GM12878 (cell line): ENCODE data around the gene ASAP3. TPM values are rescaled to one million over a fixed set of nuclear protein-coding genes. Genes with fewer than 3 reads are reported as not detected.

ENCODE experiments used
- ATAC-seq: fragments of 200-7000 bp; cut with Tn5 transposase; 3 replicates; pipeline ENCODE4 v1.9.1; 2020; ENCODE audit warnings: mild to moderate bottlenecking, moderate library complexity
- BruUV-seq: library from RNA; stranded (reverse); fragments of 400-500 nt; replicated peaks from 2 replicates; lab custom pipeline; 2021; lab: Mats Ljungman, UMichigan
- CTCF ChIA-PET: fragments of 300-600 bp; sonication (Branson Sonifier 250); formaldehyde crosslinking; extraction: SDS; loops from one replicate; lab custom pipeline; 2021; ENCODE audit warnings: inconsistent platforms; lab: Yijun Ruan, JAX
- POLR2A ChIA-PET: fragments of 350-600 bp; formaldehyde crosslinking; extraction: SDS; loops from one replicate; lab custom pipeline; 2021; ENCODE audit warnings: inconsistent platforms; lab: Charles Lee
- RAD21 ChIA-PET: fragments of 300-600 bp; sonication (Branson Sonifier 250); formaldehyde crosslinking; loops from one replicate; lab custom pipeline; 2023; ENCODE audit warnings: antibody characterized with exemption; ENCODE audit not compliant: unreplicated experiment; lab: Charles Lee
- SMC1A ChIA-PET: fragments of 300-600 bp; sonication (Branson Sonifier 250); formaldehyde crosslinking; loops from one replicate; lab custom pipeline; 2023; ENCODE audit not compliant: unreplicated experiment, uncharacterized antibody; lab: Charles Lee
- DNase-seq: peaks from one replicate; pipeline ENCODE4 v3.0.0-alpha.2; 2011; ENCODE audit warnings: low read depth, low spot score
- FAIRE-seq: peaks from 3 replicates; lab custom pipeline; 2011; peaks lifted over from hg19 to GRCh38; lab: Jason Lieb, UNC
- H2AFZ ChIP-seq: 2 replicates; pipeline ENCODE4 v1.6.0; 2011; ENCODE audit warnings: low read depth, low read length, control low read depth; ENCODE audit not compliant: control insufficient read depth
- H3K27ac ChIP-seq: 2 replicates; pipeline ENCODE4 v1.5.1; 2011; ENCODE audit warnings: control low read depth; ENCODE audit not compliant: control insufficient read depth, insufficient read depth
- H3K27me3 ChIP-seq, 2 experiments: replicated peaks in 1 of 2; 2 replicates each; pipeline versions ENCODE4 v1.6.0 to v1.6.1; 2011; ENCODE audit warnings: low read length in 1 of 2; ENCODE audit not compliant: control insufficient read depth in 2 of 2, insufficient read depth in 2 of 2
- H3K36me3 ChIP-seq, 2 experiments: 2 replicates each; pipeline ENCODE4 v1.5.1; 2011; ENCODE audit warnings: low read length in 1 of 2; ENCODE audit not compliant: control insufficient read depth in 2 of 2, insufficient read depth in 2 of 2
- H3K4me1 ChIP-seq: 2 replicates; pipeline ENCODE4 v1.6.1; 2011; ENCODE audit warnings: mild to moderate bottlenecking, low read length, moderate library complexity, mixed read lengths; ENCODE audit not compliant: control insufficient read depth, insufficient read depth
- H3K4me2 ChIP-seq: 2 replicates; pipeline ENCODE4 v1.6.0; 2011; ENCODE audit warnings: control low read depth; ENCODE audit not compliant: control insufficient read depth, insufficient read depth
- H3K4me3 ChIP-seq: fragments of 200-600 bp; sonication (generic); 2 replicates; pipeline ENCODE4 v1.5.1; 2016
- H3K79me2 ChIP-seq: 2 replicates; pipeline ENCODE4 v1.6.0; 2011; ENCODE audit warnings: low read length; ENCODE audit not compliant: control insufficient read depth, insufficient read depth
- H3K9ac ChIP-seq: 2 replicates; pipeline ENCODE4 v1.8.0; 2011; ENCODE audit warnings: low read length, control low read depth, mixed read lengths; ENCODE audit not compliant: control insufficient read depth, insufficient read depth
- H3K9me3 ChIP-seq: replicated peaks from 3 replicates; pipeline ENCODE4 v1.5.1; 2011; ENCODE audit warnings: mild to moderate bottlenecking, low read length; ENCODE audit not compliant: control insufficient read depth, insufficient read depth
- H4K20me1 ChIP-seq: 2 replicates; pipeline ENCODE4 v1.6.0; 2011; ENCODE audit not compliant: control insufficient read depth, insufficient read depth
- BCLAF1 ChIP-seq: fragments of 450-650 bp; IDR thresholded peaks from 2 replicates; pipeline ENCODE4 v1.6.1; 2017; ENCODE audit warnings: antibody characterized with exemption, mild to moderate bottlenecking, moderate library complexity
- CHD1 ChIP-seq: IDR thresholded peaks from 2 replicates; pipeline ENCODE4 v1.6.1; 2012; ENCODE audit warnings: low read depth, low read length, improper control_type of control experiment
- IRF3 ChIP-seq: fragments of 450-650 bp; IDR thresholded peaks from 2 replicates; pipeline ENCODE4 v1.6.1; 2014; ENCODE audit warnings: mild to moderate bottlenecking
- JUNB ChIP-seq: IDR thresholded peaks from 2 replicates; pipeline ENCODE4 v1.6.1; 2016; ENCODE audit warnings: antibody characterized with exemption, mild to moderate bottlenecking
- JUND ChIP-seq: IDR thresholded peaks from 2 replicates; pipeline ENCODE4 v1.6.1; 2012; ENCODE audit warnings: low read depth, mild to moderate bottlenecking, low read length, improper control_type of control experiment, moderate library complexity
- KDM1A ChIP-seq: fragments of 200-600 bp; sonication (generic); IDR thresholded peaks from 2 replicates; pipeline ENCODE4 v1.6.1; 2016; ENCODE audit warnings: borderline replicate concordance
- NRF1 ChIP-seq: conservative IDR thresholded peaks from 2 replicates; pipeline ENCODE4 v1.6.1; 2011; ENCODE audit warnings: mild to moderate bottlenecking, low read depth, low read length, improper control_type of control experiment
- POLR2AphosphoS2 ChIP-seq: IDR thresholded peaks from 2 replicates; pipeline ENCODE4 v1.6.1; 2011; ENCODE audit warnings: low read depth, mild to moderate bottlenecking, low read length, improper control_type of control experiment, moderate library complexity
- POU2F2 ChIP-seq: IDR thresholded peaks from 3 replicates; pipeline ENCODE4 v1.6.1; 2011; ENCODE audit warnings: low read depth, mild to moderate bottlenecking, low read length, borderline replicate concordance
- SMAD5 ChIP-seq: IDR thresholded peaks from 2 replicates; pipeline ENCODE4 v1.6.1; 2016; ENCODE audit warnings: antibody characterized with exemption, low read depth
- SMC3 ChIP-seq: IDR thresholded peaks from 2 replicates; pipeline ENCODE4 v1.6.1; 2011; ENCODE audit warnings: low read length, improper control_type of control experiment, borderline replicate concordance
- SRF ChIP-seq, 2 experiments: IDR thresholded peaks; 2 replicates each; pipeline ENCODE4 v1.6.1; 2011; ENCODE audit warnings: low read depth in 2 of 2, low read length in 2 of 2, mild to moderate bottlenecking in 1 of 2, moderate library complexity in 1 of 2
- SUPT20H ChIP-seq: IDR thresholded peaks from 2 replicates; pipeline ENCODE4 v1.6.1; 2011; ENCODE audit warnings: low read depth, mild to moderate bottlenecking, low read length, moderate library complexity, borderline replicate concordance; ENCODE audit not compliant: control insufficient read depth
- whole genome bisulfite sequencing: methylation state at CpG from one replicate; pipeline ENCODE4 v1.1.6; 2016; ENCODE audit warnings: low lambda C conversion rate; ENCODE audit not compliant: insufficient replicate concordance, insufficient coverage; ENCODE audit errors: missing lambda C conversion rate; 5-methylcytosine and 5-hydroxymethylcytosine counted together
- in situ Hi-C: fragments of 300-500 bp; cut with MboI; formaldehyde crosslinking; loops from 9 replicates; pipeline ENCODE4 v1.14.3; 2018; ENCODE audit warnings: mixed read lengths
- intact Hi-C: fragments of 100-400 bp; cut with micrococcal nuclease; formaldehyde crosslinking; loops from one replicate; pipeline ENCODE4 v1.14.2; 2022; ENCODE audit not compliant: unreplicated experiment
- polyA plus RNA-seq, 11 experiments: library from polyadenylated mRNA; depleted of rRNA in 4 of 11; unstranded in 6 of 11; stranded (reverse) in 5 of 11; fragments of >200 nt; fragmentation: Nextera tagmentation in 4 of 11; fragmentation: Illumina TruSeq in 1 of 11; extraction: Ambion mirVana in 4 of 11; extraction: Trizol in 1 of 11; gene quantifications; 1 replicate in 1 of 11; 2 replicates in 10 of 11; pipeline versions ENCODE4 v1.2.1 to v1.2.3, GENCODE V29; 2011 to 2016; ENCODE audit warnings: inconsistent platforms in 2 of 11, missing spikeins in 2 of 11, low read depth in 1 of 11
- total RNA-seq, 4 experiments: library from RNA; depleted of rRNA in 3 of 4; stranded (reverse); fragments of >200 nt in 3 of 4; fragmentation: Illumina TruSeq in 1 of 4; extraction: Trizol in 1 of 4; gene quantifications; 2 replicates each; pipeline versions ENCODE4 v1.2.1 to v1.2.3, GENCODE V29; 2013 to 2021

The ASAP3 gene
- total and polyA plus RNA-seq, 10 of the 15 experiments (the other 5 are each of a cell fraction or from before 2014, with no cell fraction given), result 0.04 to 0.92 (median 0.34) TPM; not detected in 1

- ChIA-PET RAD21 (no interaction called here), POLR2A (no interaction called here), CTCF (no interaction called here), SMC1A (no interaction called here)
- Histone ChIP-seq H3K4me3 (no peak overlapping the region), H3K27ac (no peak overlapping the region), H2AFZ (no peak overlapping the region), H3K79me2 (no peaks in the 10 kb centered on the region), H3K27me3 (peaks cover 0 to 2% of the 10 kb centered on the region in 2 experiments; a peak in 2 of 4 replicates), H3K9me3 (no peaks in the 10 kb centered on the region), H4K20me1 (no peaks in the 10 kb centered on the region), H3K9ac (no peak overlapping the region), H3K4me1 (no peaks in the 10 kb centered on the region), H3K36me3 (no peaks in the 10 kb centered on the region), H3K4me2 (no peak overlapping the region)
- intact Hi-C loops, result no loop called here
- 37% methylated on average over 6 of the region's 6 CpGs for WGBS
- TF ChIP-seq JUND (no peak), BCLAF1 (no peak), CHD1 (no peak), POLR2AphosphoS2 (no peak), JUNB (no peak), NRF1 (no peak), SRF (IDR thresholded peaks at IDR 0.05; ENCODE audit: low read depth in 2 of 2, low read length in 2 of 2) (no peak), IRF3 (no peak), SMAD5 (no peak), SUPT20H (no peak), POU2F2 (no peak), SMC3 (no peak), KDM1A (no peak)
- FAIRE-seq (no peak), ATAC-seq (no peak), DNase-seq (no peak)
- BruUV-seq, result no TSS peak
- in situ Hi-C loops, result no loop called here
These were observed 34.7 kb downstream of the ASAP3 start for GRCh38 chr1:23449306-23449705.
